GM23338 (cell line): ENCODE results near the gene SDHA. TPM values are rescaled to one million over a fixed set of nuclear protein-coding genes. Genes with fewer than 3 reads are reported as not detected.
"Not testable (repeated sequence)": the region's sequence is repeated elsewhere in the genome, so short reads cannot be mapped to it uniquely, and the experiment has no call there.

Experiments used
- ATAC-seq: fragments of 200-7000 bp; cut with Tn5 transposase; 3 replicates; pipeline ENCODE4 v1.9.1; 2020
- DNase-seq: peaks from one replicate; pipeline ENCODE4 v3.0.0-alpha.2; 2015; ENCODE audit warnings: low spot score
- H2AFZ ChIP-seq: fragments of 200-600 bp; sonication (generic); 2 replicates; pipeline ENCODE4 v1.8.0; 2016; ENCODE audit warnings: antibody characterized with exemption, mild to moderate bottlenecking, moderate library complexity
- H3F3A ChIP-seq: fragments of 200-600 bp; sonication (generic); replicated peaks from 2 replicates; pipeline ENCODE4 v1.8.0; 2017; ENCODE audit warnings: antibody characterized with exemption, mixed run types, low read depth
- H3K27ac ChIP-seq: fragments of 200-600 bp; sonication (generic); 2 replicates; pipeline ENCODE4 v1.6.1; 2016; ENCODE audit warnings: low read depth
- H3K27me3 ChIP-seq: fragments of 200-600 bp; sonication (generic); 2 replicates; pipeline ENCODE4 v1.8.0; 2016; ENCODE audit warnings: mild to moderate bottlenecking, mixed run types, moderate library complexity; ENCODE audit not compliant: insufficient read depth
- H3K36me3 ChIP-seq: fragments of 200-600 bp; sonication (generic); 2 replicates; pipeline ENCODE4 v1.8.0; 2016; ENCODE audit warnings: mild to moderate bottlenecking; ENCODE audit not compliant: insufficient read depth
- H3K4me1 ChIP-seq: fragments of 200-600 bp; sonication (generic); 2 replicates; pipeline ENCODE4 v1.8.0; 2016; ENCODE audit warnings: mild to moderate bottlenecking, moderate library complexity; ENCODE audit not compliant: insufficient read depth
- H3K4me2 ChIP-seq: fragments of 200-600 bp; sonication (generic); 2 replicates; pipeline ENCODE4 v1.7.1; 2017; ENCODE audit warnings: mixed run types
- H3K4me3 ChIP-seq: fragments of 200-600 bp; sonication (generic); 2 replicates; pipeline ENCODE4 v1.6.1; 2016; ENCODE audit warnings: mixed run types
- H3K79me2 ChIP-seq: fragments of 200-600 bp; sonication (generic); replicated peaks from 2 replicates; pipeline ENCODE4 v1.8.0; 2017; ENCODE audit warnings: mild to moderate bottlenecking; ENCODE audit not compliant: insufficient read depth
- H3K9me2 ChIP-seq: fragments of 200-600 bp; sonication (generic); 2 replicates; pipeline ENCODE4 v1.8.0; 2017; ENCODE audit not compliant: insufficient read depth
- H4K20me1 ChIP-seq: fragments of 200-600 bp; sonication (generic); replicated peaks from 2 replicates; pipeline ENCODE4 v1.8.0; 2017; ENCODE audit warnings: mild to moderate bottlenecking; ENCODE audit not compliant: insufficient read depth
- H3K27ac Mint-ChIP-seq: 2 replicates; pipeline ENCODE4 v1.8.0; 2020; ENCODE audit warnings: inconsistent platforms, mild to moderate bottlenecking, moderate library complexity, mixed read lengths
- H3K27me3 Mint-ChIP-seq: 3 replicates; pipeline ENCODE4 v1.8.0; 2022; ENCODE audit warnings: low read depth, mild to moderate bottlenecking, moderate library complexity, mixed read lengths, inconsistent platforms; ENCODE audit not compliant: insufficient read depth, poor library complexity
- H3K36me3 Mint-ChIP-seq: 3 replicates; pipeline ENCODE4 v1.8.0; 2021; ENCODE audit warnings: low read depth, mild to moderate bottlenecking, inconsistent platforms, moderate library complexity, mixed read lengths
- H3K4me1 Mint-ChIP-seq: 3 replicates; pipeline ENCODE4 v1.8.0; 2020; ENCODE audit warnings: mild to moderate bottlenecking, inconsistent platforms, mixed read lengths
- H3K4me3 Mint-ChIP-seq: 3 replicates; pipeline ENCODE4 v1.8.0; 2021; ENCODE audit warnings: moderate library complexity, mild to moderate bottlenecking, inconsistent platforms, mixed read lengths
- H3K9me3 Mint-ChIP-seq: 3 replicates; pipeline ENCODE4 v1.8.0; 2020; ENCODE audit warnings: moderate library complexity, mild to moderate bottlenecking, inconsistent platforms, mixed read lengths
- CREB1 ChIP-seq: fragments of 250-450 bp; sonication (Bioruptor Pico); IDR thresholded peaks from 2 replicates; pipeline ENCODE4 v1.5.0; 2020; ENCODE audit warnings: low read depth, mild to moderate bottlenecking, moderate library complexity
- CTCF ChIP-seq, 2 experiments: fragments of 200-600 bp in 1 of 2; sonication (generic) in 1 of 2; conservative IDR thresholded peaks; 2 replicates each; pipeline versions ENCODE4 v1.5.1 to v1.6.1; 2016 to 2017; ENCODE audit warnings: antibody characterized with exemption in 2 of 2, low read depth in 2 of 2, mild to moderate bottlenecking in 2 of 2, moderate library complexity in 1 of 2
- ETS1 ChIP-seq: IDR thresholded peaks from 2 replicates; pipeline ENCODE4 v1.6.1; 2016; ENCODE audit warnings: antibody characterized with exemption
- EZH2 ChIP-seq: fragments of 200-600 bp; sonication (generic); IDR thresholded peaks from one replicate; pipeline ENCODE4 v1.8.0; 2017; ENCODE audit warnings: antibody characterized with exemption, mild to moderate bottlenecking, low read depth; ENCODE audit not compliant: unreplicated experiment
- POLR2AphosphoS5 ChIP-seq: IDR thresholded peaks from 2 replicates; pipeline ENCODE4 v1.6.1; 2016; ENCODE audit warnings: antibody characterized with exemption, low read depth
- STAT1 ChIP-seq: IDR thresholded peaks from one replicate; pipeline ENCODE4 v1.6.1; 2016; ENCODE audit warnings: antibody characterized with exemption; ENCODE audit not compliant: unreplicated experiment
- ZNF114 ChIP-seq: fragments of 250-450 bp; sonication (Bioruptor Pico); IDR thresholded peaks from 2 replicates; pipeline ENCODE4 v1.5.0; 2020; ENCODE audit warnings: mild to moderate bottlenecking, moderate library complexity
- ZNF331 ChIP-seq: fragments of 250-450 bp; sonication (Bioruptor Pico); IDR thresholded peaks from 2 replicates; pipeline ENCODE4 v1.5.0; 2020; ENCODE audit warnings: low read depth, mild to moderate bottlenecking, moderate library complexity
- ZNF462 ChIP-seq: fragments of 250-450 bp; sonication (Bioruptor Pico); IDR thresholded peaks from 2 replicates; pipeline ENCODE4 v1.5.0; 2020; ENCODE audit warnings: mild to moderate bottlenecking, moderate library complexity
- polyA plus RNA-seq: library from polyadenylated mRNA; unstranded; fragments of >200 nt; fragmentation: Nextera tagmentation; extraction: Ambion mirVana; gene quantifications from 2 replicates; pipeline ENCODE4 v1.2.1, GENCODE V29; 2016
- total RNA-seq: library from RNA; depleted of rRNA; stranded (reverse); fragments of >200 nt; shearing (Covaris generic); gene quantifications from 2 replicates; pipeline ENCODE4 v1.2.3, GENCODE V29; 2014

SDHA gene
- total and polyA plus RNA-seq, 2 experiments from 2014 or later, result 62.2 to 70.6 TPM

GRCh38 chr5:222951-223715 lies 5.0 kb downstream of the SDHA start:
- not testable (repeated sequence) for ATAC-seq, H3K27me3 ChIP-seq, DNase-seq, H3K4me3 Mint-ChIP-seq, H2AFZ ChIP-seq, H3K27ac Mint-ChIP-seq, H3K27me3 Mint-ChIP-seq, H3F3A ChIP-seq, H3K9me3 Mint-ChIP-seq, H3K9me2 ChIP-seq, H3K27ac ChIP-seq, H3K4me3 ChIP-seq, H3K4me2 ChIP-seq
- H3K36me3 Mint-ChIP-seq, result peaks cover 42% of the 10 kb centered on the region
- Histone ChIP-seq H4K20me1 (peaks cover 32% of the 10 kb centered on the region), H3K79me2 (peaks cover 55% of the 10 kb centered on the region), H3K36me3 (peaks cover 20% of the 10 kb centered on the region), H3K4me1 (peaks cover 17% of the 10 kb centered on the region)
- H3K4me1 Mint-ChIP-seq, result peaks cover 23% of the 10 kb centered on the region

- no peak overlapping the region for H3K27ac ChIP-seq
- H3K27me3 ChIP-seq, result no peaks in the 10 kb centered on the region
- DNase-seq, result no peak
- Mint-ChIP-seq H3K4me1 (peaks cover 23% of the 10 kb centered on the region), H3K9me3 (no peaks in the 10 kb centered on the region), H3K4me3 (no peak overlapping the region), H3K27ac (no peak overlapping the region), H3K36me3 (peaks cover 47% of the 10 kb centered on the region), H3K27me3 (peaks cover 6% of the 10 kb centered on the region)
- H3F3A ChIP-seq, result no peaks in the 10 kb centered on the region
- H3K79me2 ChIP-seq, result peaks cover 52% of the 10 kb centered on the region
- ATAC-seq, result no peak
- no peaks in the 10 kb centered on the region for H3K9me2 ChIP-seq
- no peak overlapping the region for H3K4me2 ChIP-seq
- peaks cover 32% of the 10 kb centered on the region for H4K20me1 ChIP-seq
- no peak overlapping the region for H2AFZ ChIP-seq
- H3K4me3 ChIP-seq, result no peak overlapping the region
- peaks cover 17% of the 10 kb centered on the region for H3K4me1 ChIP-seq
- H3K36me3 ChIP-seq, result peaks cover 21% of the 10 kb centered on the region
- no peak for TF ChIP-seq ETS1
- TF ChIP-seq ZNF462 (CRISPR knock-in tag), result no peak
- TF ChIP-seq POLR2AphosphoS5, result no peak
- no peak for TF ChIP-seq ZNF331
- TF ChIP-seq ZNF114 (CRISPR knock-in tag), result no peak
- TF ChIP-seq CREB1 (CRISPR knock-in tag), result no peak
- no peak for TF ChIP-seq STAT1
- no peak for TF ChIP-seq EZH2
- TF ChIP-seq CTCF (conservative IDR thresholded peaks at IDR 0.05; ENCODE audit: low read depth in 2 of 2), result no peak
These were observed 5.7 kb downstream of the SDHA start for GRCh38 chr5:223791-224190.
